NOMO-1 treated with dmso at 0.1 percent for 144 hours (cell line): ENCODE measurements around the gene BORA.
A peak's percentile ranks its signal among the peaks of the same experiment; 100 is the strongest.
"Not testable (repeated sequence)": the region's sequence is repeated elsewhere in the genome, so short reads cannot be mapped to it uniquely, and the experiment has no call there.

Experiments used
- DNase-seq: peaks from one replicate; lab custom pipeline; 2025; ENCODE audit not compliant: unreplicated experiment; lab: John Stamatoyannopoulos, UW

BORA gene

DNA sequence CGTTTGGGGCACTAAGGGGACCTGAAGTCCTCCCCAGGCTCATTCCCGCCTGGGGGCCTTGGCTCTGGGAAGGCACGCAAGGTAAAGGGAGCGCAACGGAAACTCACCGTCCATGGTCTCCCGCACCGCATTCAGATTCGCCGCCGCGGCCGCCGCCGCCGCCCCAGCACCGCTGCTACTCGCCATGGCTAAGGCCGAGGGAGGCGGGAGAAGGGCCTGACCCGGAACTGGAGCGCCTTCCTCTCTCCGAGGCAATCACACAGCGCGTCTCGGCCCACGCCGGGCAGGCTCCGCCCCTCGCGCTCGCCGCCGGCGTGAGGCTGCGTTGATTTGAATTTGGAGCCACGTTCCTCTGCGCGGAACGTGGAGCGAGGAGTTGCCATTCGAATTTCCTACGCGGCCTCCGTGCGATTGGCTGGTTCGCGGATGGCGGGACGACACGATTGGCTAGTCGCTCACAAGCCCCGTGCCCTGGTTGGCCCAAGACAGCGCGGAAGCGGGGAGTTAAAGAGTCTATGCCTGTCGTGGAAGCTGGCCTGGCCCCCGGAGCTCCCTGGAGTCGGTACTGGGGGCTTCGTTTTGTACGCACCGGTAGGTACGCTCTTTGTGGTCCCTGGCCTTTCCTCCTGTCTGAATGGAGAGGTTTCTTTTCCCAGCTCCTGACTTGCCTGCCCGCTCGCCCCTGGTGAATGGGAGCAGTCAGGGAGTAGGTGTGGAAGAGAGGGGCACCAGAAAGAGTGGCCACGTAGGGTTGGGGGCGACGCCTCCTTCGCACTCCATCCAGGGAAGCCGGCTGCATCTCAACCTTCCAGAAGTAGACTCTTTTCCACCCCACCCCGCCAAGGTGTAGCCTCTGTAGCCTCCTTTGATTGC, at the start of gene BORA, which contains the start of gene MZT1:
Gene BORA (plus strand): TSS at position 507 of the 873 bp plus-strand sequence. CDS start 1,018 bp downstream, outside the sequence.
Gene MZT1 (minus strand): TSS at position 213 of the 873 bp plus-strand sequence. CDS start 27 bp downstream, at position 186.
- DNase-seq, result peak; percentile 95

DNA sequence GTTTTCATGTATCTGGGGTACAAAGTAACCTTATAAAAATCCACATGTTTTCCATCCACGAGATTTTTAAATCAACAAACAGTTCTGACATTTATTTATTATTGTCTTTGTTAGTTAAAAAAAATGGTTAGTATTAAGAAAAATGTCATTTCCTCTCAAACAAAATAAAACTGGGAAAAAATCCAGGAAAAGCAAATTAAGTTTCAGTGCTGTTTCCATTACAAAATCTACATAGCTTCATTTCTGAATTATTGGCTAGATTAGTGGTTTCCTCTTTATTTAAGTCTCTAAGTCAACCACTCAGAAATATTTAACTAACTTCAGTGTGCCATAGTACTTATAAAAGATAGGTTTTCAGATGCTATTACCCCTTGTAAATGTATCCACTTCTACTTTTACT, 49.4 kb upstream of the BORA start:
- DNase-seq, result no peak

DNA sequence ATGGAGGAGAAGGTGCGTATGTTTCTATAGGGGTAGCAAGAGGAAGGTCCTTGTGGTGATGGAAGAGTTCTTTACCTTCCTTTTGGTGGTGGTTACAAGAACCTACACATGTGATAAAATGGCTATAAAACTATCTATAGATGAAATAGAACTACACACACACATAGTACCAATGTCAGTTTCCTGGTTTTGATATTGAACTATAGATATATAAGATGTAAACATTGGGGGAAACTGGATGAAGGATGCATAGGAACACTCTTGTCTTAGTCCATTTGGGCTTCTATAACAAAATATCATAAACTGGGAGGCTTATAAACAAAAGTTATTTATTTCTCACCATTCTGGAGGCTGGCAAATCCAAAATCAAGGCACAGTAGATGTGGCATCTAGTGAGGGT, 47.4 kb upstream of the BORA start:
- DNase-seq, result no peak

DNA sequence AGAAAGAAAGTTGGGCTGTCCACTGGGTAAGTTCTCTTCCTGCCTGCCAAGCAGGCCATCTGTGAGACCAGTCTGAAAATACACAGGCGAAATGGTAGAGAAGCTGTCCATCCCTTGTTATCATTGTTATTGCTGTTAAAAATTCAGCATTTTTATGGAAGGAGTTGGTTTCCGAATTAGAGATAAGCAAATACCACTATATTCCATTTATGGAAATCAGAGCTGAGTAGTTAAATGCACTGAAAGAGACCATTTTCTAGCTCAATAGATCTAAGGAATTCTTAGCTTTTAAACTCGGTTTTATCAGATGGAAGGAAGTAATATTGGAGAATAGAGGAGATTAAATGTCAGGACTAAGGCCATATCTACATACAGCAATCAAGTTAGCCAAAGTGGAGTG, 41.0 kb upstream of the BORA start:
- DNase-seq, result no peak

DNA sequence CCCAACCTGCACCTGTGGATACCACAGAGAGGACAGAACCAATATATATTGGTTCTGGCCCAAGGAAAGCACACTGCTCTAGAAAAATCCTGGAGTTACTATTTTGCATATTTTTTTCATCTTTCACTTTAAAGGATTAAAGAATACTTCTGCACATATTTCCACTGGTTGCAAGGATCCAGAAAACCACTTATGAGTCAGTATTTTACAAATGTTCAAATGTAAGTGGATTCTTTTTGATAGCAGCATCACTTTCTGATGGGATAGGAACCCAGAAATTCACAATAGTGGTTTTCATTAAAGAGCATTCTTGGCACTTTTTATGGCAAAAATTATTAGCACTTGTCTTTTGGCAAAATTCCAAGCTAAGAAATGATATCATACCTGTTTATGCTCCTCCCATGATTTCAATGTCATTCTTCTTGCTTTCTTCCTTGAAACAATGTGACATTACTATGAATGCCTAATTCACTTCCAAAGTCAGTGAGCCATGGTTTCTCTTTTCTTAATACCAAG, 38.5 kb upstream of the BORA start:
- DNase-seq, result no peak

DNA sequence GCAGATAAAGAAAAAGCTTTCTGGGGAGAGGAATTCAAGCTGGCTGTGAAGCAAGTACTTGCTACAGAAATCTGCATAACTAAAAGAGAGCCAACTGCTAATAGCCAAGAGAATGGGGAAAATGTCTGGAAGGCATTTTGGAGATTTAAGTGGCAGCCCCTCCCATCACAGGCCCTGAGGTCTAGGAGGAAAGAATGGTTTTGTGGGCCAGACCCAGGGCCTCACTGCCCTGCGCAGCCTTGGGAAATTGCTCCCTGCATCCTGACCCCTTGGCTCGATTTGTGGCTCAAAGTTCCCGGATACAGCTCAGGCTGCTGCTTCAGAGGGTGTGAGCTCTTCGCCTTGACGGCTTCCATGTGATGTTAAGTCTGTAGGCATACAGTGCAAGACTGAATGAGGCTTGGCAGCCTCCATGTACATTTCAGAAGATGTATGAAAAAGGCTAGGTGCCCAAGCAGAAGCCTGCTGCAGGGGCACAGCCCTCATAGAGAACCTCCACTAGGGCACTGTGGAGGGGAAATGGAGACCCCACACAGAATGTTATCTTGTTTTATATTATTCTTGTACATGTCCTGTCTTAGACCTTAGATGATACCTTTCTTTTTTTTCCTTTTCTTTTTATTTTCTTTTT, 34.7 kb upstream of the BORA start:
- no peak for DNase-seq

DNA sequence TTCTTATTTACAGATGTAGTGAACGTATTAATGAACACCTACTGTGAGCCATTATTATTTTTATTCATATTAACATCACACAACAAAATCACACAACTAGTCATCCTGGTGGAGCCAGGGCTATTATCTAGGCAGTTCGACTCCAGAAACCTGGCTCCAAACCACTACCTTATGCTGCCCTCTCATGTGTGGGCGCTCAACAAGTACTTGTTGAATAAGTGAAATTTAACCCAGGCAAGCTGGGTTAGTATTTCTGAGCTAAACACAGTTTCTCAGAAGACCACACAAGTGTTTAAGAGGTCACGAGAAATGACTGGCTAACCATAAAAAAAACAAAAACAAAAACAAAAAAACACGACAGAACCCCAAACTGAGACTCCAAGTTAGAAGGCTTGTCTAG, 33.9 kb upstream of the BORA start:
- DNase-seq, result no peak

DNA sequence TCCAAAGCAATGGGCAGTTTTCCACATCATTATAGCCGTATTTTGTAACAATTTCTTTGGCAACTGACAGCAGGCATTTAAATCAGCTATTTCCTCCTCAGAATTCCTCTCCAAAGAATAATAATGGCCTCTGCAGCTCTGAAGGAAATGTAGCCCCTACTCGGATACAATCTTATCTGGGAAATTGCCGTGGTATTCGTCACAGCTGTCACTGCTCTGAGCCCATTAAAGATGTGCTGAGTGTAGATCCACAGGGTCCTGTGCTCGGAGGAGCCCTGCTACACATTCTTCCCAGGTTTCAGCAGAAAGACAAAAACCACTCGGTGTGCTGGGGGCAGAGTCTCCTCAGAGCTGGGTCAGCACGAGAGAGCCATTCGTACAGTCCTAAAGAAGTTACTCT, 33.4 kb upstream of the BORA start:
- DNase-seq, result no peak

DNA sequence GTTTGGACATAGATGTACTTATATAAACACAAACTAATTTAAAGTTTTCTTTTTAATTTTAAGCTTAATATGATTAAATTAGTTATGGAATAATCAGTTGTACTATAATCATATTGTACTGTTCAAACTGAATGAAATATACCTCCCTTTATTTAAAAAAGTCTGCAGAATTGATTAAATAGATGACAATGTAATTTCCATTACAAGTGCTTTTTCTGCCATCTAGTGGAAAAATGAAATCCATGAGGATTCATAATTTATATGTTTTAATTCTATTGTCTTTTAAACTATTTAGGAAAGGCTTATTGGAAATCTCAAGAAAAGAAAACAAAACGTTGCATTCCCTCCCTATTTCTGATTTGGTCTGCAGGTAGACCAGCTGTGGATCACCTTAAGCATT, 31.1 kb upstream of the BORA start:
- DNase-seq, result no peak

DNA sequence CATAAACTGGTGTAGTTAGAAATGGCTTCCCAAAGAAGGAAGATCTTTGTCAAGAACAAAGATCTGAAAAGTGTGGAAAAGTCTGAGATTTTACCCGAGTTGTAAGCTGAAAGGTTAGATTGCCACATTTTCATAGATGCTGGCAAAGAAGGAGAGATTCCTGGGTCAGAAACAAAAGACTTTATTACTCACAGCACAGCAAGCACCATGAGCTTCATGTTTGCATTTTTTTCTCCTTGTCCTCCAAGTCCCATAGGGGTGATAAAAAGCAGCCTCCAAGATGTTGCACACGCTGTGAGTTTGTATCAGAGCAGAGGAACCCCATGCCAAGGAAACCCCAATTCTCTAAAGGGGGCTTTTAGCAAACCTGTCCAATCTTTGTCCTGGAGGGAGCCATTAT, 29.6 kb upstream of the BORA start:
- no peak for DNase-seq

DNA sequence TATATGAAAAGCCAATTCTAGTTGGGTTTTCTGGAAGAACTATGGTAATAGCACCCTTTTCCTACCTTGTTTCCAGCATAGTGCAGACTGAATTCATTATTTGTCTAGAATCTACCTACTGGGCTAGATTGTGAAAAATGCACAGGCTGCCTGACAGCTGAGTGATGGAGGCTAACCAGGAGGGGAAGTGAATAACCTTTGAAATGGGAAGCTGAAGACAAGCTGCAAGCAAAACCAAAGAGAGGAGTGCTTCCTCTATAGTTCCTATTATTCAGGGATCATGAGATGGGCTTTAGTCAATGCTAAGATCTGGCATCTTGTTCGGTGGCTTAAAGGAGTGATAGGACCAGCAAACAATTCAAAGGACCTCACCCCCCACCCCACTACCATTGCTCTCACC, 27.2 kb upstream of the BORA start:
- DNase-seq, result peak; percentile 39

DNA sequence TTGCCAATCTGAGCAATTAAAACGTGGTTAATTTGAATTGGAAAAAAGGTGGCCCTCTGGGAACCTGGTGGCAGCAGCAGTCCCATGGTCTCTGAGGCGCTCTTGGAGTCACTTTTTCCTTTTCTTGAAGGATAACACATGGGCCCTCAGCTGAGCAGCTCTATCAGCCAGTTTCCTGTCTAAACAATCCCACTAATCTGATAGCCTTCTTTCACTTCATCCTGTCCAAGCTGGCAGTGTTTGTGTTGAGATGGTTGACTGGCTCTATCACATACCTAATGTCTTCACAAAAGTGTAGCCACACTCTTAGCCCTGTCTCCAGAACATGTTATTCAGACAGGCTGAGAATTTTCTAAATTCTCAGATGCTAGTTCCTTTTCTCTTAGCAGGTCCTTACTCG, 10.9 kb upstream of the BORA start:
- DNase-seq, result no peak

DNA sequence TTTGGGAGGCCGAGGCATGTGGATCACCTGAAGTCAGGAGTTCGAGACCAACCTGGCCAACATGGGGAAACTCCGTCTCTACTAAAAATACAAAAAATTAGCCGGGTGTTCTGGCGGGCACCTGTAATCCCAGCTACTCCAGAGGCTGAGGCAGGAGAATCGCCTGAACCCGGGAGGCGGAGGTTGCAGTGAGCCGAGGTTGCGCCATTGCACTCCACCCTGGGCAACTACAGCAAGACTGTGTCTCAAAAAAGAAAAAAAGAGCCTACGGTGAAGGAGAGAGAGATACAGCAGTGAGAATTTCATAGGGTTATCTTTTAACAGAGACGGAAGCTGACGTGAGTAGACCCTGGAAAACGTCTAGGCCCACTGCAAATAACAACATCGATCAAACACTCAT, 1.5 kb upstream of the BORA start:
- DNase-seq, result not testable (repeated sequence)

DNA sequence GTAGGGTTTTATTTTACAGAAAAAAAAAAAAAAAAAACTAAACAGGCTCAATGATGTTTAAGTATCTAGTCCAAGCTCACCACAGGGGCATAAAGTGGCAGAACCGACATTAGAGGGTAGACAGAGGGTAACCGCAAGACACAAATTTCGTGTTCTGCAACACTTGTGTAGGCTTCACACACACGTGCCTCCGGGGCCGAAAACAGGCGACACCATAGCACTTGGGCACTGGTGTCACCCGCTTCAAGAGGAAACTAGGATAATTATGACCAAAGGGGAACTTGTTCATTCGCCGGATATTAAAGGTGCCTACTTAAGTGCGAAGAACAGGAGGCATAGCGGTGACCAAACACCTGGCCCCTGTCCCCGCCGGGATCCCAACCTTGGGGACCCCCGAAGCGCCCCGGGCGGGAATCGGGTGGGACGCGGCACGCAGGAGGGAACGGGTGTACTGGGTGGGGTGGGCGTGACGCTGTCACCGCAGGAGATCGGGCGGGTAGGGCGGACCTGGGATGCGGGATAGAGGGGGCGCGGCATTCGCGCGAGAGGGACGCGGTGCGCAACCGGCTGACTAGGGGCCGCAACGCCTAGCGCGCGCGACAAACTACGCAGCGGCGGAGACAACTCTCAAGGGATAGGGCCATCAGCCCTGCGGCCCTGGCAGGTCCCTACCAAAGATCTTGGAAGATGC, 852 bp upstream of the BORA start:
- DNase-seq, result peak; percentile 33

DNA sequence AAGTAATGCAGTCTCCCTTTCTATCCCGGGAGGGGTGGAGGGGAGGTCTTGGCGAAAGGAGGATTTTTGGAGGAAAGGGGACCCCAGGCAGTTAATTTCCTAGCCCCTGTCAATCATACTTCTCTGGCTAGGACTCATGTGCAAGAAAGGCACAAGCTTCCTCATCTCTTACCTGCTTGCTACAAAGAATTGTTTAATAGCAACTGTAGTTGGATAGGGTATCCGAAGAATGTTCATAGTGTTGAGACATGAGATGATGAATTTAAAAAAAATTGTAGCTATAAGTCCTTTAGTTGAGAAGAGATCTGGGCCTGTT, 525 bp downstream of the BORA start:
- no peak for DNase-seq

DNA sequence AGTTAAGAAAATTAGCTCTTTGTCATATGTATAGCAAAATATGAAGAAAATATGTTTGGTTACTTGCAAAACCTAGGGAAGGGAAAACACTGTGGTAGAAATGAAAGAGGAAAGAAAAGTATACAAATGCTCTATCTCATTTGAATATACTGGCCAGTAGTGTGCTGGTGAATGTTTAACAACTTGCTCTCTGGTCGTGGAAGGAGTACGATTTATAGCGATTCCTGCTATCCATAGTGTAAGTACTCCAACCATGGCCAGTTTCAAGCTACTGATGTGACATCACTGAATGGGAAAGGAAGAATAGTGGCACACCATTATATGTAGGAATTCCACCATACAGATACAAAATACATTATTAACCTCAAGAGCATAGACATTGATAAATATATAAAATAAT, 9.3 kb downstream of the BORA start:
- DNase-seq, result no peak

DNA sequence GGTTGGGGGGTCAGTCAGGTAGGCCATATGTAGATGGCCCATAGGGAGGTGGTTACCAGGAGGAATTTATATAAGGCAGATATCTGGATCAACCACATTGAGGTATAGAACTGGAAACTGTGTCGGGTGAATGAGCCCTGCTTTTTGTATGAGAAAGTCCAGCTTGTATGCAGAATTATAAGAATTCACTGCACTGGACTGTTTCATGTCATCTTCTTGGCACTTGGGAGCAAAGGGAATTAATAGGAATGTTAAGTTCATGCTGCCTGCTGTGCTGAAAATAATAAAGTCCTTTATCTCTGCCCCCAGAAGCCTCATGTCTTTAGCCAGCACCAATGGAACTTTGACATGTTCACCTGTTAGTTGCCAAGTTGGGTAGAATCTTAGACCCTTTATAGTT, 12.3 kb downstream of the BORA start:
- no peak for DNase-seq

DNA sequence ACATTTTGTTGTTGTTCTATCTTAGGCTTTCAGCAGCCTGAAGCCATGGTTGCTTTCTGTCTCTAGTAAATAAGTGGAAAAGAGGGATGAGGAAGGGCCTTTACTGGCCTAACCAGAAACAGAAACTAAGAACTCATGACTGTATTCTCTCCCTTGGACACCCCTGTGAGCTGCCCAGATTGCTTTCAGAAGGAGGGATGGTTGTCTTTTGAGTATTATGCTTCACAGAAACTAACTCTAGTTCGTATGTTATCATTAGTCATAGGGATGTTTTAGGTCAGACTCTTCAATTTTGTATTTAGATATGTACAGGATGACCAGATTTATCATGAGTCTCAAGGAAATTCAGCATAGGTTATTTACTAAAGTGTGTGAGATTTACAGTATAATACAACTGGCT, 17.5 kb downstream of the BORA start:
- no peak for DNase-seq

DNA sequence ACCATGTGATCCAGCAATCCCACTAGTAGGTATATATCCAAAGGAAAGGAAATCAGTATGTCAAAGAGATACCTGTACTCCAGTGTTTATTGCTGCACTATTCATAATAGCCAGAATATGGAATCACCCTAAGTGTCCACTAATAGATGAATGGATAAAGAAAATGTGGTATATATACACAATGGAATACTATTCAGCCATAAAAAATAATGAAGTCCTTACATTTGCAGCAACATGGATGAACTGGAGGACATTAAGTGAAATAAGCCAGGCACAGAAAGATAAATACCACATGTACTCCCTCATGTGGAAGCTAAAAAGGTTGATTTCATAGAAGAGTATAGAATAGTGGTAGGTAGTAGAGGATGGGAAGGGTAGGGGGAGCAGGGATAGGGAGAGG, 23.5 kb downstream of the BORA start:
- no peak for DNase-seq

DNA sequence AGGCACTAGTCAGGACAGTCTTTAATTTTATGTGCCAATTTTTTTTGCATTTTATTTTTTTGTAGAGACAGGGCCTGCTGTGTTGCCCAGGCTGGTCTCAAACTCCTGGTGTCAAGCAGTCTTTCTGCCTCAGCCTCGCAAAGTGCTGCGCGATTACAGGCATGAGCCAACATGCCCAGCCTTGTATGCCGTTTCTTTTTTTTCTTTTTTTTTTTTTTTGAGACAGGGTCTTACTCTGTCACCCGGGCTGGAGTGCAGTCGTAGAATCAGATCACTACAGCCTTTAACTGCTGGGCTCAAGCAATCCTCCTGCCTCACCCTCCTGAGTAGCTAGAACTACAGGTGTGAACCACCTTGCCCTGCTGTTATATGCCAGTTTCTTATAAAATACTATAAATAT, 26.4 kb downstream of the BORA start:
- no peak for DNase-seq

DNA sequence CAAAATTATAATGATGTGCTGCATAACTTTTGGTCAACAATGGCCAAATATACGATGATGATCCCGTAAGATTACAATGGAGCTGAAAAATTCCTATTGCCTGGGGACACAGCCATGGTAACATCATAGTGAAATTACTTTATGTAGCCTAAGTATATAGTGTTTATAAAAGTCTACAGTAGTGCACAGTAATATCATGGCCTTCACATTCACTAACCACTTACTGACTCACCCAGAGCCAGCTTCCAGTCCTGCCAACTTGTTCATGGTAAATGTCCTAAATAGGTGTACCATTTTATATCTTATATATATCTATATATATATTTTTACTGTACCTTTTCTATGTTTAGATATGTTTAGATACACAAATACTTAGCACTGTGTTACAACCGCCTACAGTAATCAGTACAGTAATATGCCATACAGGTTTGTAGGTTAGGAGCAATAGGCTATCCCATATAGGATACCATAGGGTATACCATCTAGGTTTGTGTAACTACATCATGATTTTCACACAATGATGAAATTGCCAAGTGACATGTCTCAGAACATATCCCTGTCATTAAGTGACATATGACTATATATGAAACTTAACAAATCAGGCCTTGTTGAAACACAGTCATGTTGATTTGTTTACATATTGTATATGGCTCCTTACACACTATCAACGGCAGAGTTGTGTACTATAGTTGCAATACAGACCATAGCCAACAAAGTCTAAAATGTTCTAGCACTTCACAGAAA, 30.2 kb downstream of the BORA start:
- no peak for DNase-seq
